Activated CD4-positive, alpha-beta T cell treated with anti-CD3 and anti-CD28 coated beads for 48 hours (primary cell): Measurements from ENCODE around the gene POLR1D.
"Not testable (repeated sequence)": the region's sequence is repeated elsewhere in the genome, so short reads cannot be mapped to it uniquely, and the experiment has no call there.

ENCODE experiments used
- DNase-seq: peaks from one replicate; pipeline ENCODE4 v3.0.0-alpha.2; 2020

Gene POLR1D

DNA sequence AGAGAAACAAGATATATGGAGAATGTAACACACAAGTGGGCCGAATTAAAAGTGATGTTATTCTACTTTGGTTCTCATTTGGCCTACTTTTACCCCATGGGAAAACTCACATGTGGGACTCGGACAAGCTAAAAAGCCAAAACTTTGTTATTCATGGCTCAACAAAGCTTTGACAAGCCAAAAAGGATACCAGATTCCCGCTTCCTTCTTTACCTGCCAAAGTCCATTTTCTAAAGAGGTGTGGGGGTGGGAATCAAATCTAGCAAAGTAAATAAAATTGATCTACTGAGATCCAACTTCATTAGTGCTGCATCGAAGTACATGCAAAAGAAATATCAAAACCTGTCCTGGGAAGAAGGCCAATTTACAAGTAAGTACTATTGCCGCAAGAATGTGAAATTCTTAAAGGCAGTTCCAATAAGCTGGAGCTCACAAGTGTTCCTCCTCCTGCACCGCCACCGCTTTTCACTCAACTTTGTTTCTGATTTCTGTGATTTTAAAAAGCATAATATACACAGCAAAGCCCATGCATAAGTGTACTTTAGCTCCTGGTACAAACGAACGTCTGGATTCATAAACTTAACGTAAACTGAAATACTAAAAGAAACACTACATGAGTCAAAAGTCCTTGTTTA lies 2.5 kb upstream of the POLR1D start:
- no peak for DNase-seq

DNA sequence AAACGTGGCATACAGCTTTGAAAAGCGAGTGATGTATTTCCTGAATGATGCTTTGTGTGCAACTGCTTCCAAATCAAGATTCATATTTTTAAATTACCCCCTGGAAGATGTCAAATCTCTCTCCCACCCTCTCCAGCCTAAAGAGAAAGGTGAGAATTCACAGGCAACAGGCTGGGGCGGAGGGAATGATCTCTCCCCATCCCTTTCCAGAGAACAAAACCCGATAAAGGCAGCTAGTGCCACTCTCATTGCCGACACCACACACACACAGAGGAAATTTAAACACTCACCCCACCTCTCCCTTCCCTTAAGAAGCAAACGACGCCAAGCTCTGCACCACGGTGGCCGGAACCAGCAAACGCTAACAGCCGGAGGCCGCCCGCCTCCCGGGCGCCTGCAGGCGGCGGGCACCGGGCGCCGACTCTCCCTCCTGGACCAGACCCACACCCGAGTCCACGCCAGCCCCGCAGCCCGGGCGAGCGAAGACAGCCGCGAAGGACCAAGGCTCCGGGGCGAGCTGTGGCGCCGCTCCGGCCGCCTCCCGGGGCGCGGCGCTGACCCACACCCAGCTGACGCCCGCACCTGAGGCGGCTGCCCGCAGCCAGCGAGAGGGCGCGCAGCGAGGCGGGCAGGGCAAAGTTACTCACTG lies 1.8 kb upstream of the POLR1D start:
- DNase-seq, result peak; percentile 55

- DNase-seq, result peak; percentile 98
These were observed 1.1 kb upstream of the POLR1D start, which contains the start of gene LNX2 for GRCh38 chr13:27620377-27621115. TSS of gene LNX2 (minus strand) at chr13:27620529. CDS start at chr13:27581703, 38,826 bp downstream.

- no peak for DNase-seq
These were observed 651 bp upstream of the POLR1D start for GRCh38 chr13:27621116-27621365.

DNA sequence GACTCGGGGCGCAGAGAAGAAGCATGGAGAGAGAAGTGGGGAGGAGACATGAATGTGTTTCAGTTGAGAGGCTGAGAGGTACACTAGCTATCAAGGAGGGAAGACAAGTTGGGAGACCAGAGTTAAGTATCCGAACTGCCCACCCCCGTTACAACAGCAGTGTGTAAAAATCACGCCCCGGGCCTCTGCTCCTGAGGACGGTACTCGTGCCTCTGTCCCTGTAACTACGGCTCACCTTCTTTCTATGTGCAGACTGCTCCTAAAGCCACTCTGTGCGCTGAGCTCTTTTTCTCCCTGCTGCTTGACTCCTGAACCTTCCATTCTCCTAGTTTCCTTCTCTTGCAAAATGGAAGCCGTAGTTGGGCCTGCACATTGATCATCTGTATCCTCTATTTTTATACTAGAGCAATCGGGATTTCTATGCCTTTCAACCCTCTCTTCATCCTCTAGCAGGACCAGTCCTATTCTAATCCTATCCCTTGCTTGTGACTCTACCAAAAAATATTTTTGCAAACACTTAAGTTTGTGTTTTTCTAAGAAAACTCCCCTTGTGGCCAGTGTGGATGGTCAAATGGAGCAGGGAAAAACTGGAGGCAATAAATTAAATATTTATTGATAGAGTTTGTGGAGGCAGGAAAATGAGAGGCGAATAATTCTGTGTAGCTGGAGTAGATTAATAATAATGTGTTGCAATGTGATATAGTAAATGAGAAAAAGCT lies 569 bp downstream of the POLR1D start:
- no peak for DNase-seq

DNA sequence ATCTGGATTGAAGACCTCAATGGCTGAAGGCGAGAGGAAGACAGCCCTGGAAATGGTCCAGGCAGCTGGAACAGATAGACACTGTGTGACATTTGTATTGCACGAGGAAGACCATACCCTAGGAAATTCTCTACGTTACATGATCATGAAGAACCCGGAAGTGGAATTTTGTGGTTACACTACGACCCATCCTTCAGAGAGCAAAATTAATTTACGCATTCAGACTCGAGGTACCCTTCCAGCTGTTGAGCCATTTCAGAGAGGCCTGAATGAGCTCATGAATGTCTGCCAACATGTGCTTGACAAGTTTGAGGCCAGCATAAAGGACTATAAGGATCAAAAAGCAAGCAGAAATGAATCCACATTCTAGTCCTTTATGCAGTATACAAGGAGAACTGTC lies 1.2 kb downstream of the POLR1D start:
- no peak for DNase-seq

DNA sequence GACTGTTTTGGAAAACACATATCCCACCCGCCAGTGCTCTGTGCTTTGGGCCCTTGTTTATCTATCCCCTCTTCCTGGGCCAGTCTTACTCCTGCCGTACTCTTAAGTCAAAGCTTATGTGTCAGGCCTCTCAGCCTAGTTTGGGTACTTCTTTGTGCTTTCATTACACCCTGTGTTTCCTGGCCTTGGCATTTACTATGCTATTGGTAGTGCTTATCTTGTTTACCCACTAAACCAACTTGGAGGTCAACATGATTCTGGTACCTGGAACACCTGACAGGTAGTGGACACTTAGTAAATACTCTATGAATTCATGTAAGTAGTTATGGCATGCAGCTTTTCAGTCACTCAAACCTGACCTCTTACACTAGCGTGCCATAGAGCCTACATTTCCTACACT lies 2.4 kb downstream of the POLR1D start:
- no peak for DNase-seq

DNA sequence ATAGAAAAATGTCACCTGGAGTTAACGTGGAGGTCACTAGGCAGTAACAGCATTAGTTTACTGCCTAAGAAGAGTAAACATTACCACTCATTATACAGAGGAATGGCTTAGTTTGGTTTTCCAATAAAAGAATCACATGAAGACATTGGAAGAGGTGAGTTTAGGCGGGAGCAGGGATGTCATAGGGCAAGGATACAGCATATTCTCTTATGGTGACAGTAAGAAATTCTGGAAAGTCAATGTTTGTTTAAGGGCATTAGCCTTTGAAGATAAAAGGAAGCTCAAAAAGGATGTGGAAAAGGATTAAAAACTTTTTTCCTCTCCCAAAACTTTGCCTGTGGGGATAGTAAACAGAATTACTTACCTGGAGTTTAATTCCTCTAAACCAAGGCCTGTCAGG lies 4.1 kb downstream of the POLR1D start:
- no peak for DNase-seq

DNA sequence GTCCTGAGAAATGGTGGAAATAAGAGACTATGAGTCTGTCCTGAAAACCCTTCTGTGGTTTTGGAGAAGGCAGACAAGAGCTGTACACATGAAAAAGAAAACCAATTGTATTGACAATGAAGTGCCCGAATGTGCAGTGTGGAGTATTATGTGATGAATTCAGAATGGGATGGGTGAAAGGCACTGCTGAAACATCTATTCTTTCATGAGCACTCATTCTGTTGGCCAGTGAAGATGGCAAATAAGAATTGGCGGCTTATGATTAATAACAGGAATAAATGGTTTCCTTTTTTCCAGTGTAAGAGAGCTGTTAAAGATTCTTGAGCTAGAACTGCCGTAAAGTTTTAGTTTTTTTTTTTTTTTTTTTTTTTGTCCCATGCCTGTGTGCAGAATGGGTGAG lies 5.7 kb downstream of the POLR1D start:
- DNase-seq, result no peak

GRCh38 chr13:27628081-27628480 lies 6.4 kb downstream of the POLR1D start:
- no peak for DNase-seq

GRCh38 chr13:27628766-27629165 lies 7.1 kb downstream of the POLR1D start:
- DNase-seq, result not testable (repeated sequence)

DNA sequence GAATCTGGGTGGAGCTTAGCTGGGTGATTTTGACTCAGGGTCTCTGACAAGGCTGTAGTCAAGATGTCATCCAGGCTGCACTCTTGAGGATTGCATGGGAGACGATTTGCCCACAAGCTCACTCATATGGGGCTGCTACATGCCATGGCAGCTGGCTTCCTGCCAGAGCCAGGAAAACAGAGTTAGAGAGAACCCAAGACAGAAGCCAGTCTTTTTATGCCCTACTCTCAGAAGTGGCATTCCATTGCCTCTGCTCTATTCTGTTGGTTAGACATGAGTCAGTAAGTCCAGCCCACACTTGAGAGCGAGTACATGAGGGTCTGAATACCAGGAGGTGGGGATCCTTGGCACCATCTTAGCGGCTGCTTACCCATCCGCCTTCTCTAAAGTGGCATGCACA lies 9.5 kb downstream of the POLR1D start:
- no peak for DNase-seq

- no peak for DNase-seq
These were observed 10.0 kb downstream of the POLR1D start for GRCh38 chr13:27631665-27632064.

- DNase-seq, result no peak
These were observed 10.5 kb downstream of the POLR1D start for GRCh38 chr13:27632214-27632613.

- DNase-seq, result no peak
These were observed 11.0 kb downstream of the POLR1D start for GRCh38 chr13:27632648-27633047.

- DNase-seq, result no peak
These were observed 12.5 kb downstream of the POLR1D start for GRCh38 chr13:27634231-27634630.

- no peak for DNase-seq
These were observed 13.1 kb downstream of the POLR1D start for GRCh38 chr13:27634791-27635190.

DNA sequence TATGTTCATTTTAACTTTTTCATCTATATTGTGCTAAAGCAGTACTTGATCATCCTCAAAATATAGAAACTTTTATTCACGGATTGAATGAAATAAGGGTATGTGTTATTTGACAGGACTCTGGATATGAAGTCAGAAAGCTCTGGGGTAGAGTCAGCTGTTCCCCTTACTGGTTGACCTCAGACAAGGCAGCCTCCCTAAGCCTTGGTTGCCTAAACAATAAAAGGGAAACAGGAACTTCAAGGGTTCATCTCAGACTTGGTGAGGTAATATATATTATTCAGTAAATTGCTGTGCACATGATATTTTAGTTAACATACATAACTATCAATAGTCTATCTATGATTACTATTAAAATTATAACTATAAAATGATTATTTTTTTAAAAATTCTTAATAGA lies 13.6 kb downstream of the POLR1D start:
- DNase-seq, result no peak

- no peak for DNase-seq
These were observed 15.0 kb downstream of the POLR1D start for GRCh38 chr13:27636589-27637288.

- DNase-seq, result no peak
These were observed 15.6 kb downstream of the POLR1D start for GRCh38 chr13:27637289-27637626.

- DNase-seq, result no peak
These were observed 16.3 kb downstream of the POLR1D start for GRCh38 chr13:27638001-27638400.

DNA sequence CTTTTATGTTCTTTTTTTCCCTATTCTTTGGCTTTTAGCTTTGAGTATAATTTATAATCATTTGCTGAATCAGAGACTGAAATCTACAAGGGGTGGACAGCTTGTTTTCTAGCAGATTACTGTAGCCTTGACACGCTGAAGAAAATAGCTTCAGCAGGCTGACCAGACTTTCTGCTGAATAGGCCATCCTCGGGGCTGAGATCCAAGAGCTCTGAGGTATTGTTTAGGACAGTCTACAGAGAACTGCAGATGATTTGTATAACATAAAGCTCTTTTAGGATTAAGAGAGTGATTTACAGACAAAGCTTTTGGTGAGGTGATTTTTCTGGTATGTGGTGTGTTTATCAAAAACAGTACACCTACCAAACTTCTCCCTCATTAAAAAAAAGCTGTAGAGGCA lies 16.8 kb downstream of the POLR1D start:
- no peak for DNase-seq

DNA sequence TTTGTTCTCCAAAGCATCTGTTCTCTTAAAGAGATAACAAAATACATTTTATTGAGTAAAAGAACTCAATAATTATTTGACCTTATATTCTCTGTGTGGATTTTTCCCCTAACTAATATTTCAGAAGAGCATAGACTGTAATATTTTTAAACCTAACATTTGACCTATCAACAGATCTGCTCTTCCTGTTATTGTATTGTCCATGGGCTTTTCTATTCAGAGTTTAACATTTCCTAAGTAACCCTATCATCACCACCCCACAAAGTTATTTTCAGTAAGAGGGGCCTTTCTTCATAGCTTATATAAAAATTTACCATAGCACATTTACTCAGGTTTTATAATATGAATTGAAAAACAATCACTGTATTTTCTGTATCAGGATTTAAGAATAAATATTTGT lies 17.5 kb downstream of the POLR1D start:
- DNase-seq, result no peak
